Right forelimb (tissue), 1 donor: Measurements from ENCODE around the gene ATN1.
"Not testable (repeated sequence)": the region's sequence is repeated elsewhere in the genome, so short reads cannot be mapped to it uniquely, and the experiment has no call there.

Source experiments
- DNase-seq: peaks from one replicate; pipeline ENCODE4 v3.0.0-alpha.2; 2018

The ATN1 gene, protein sequence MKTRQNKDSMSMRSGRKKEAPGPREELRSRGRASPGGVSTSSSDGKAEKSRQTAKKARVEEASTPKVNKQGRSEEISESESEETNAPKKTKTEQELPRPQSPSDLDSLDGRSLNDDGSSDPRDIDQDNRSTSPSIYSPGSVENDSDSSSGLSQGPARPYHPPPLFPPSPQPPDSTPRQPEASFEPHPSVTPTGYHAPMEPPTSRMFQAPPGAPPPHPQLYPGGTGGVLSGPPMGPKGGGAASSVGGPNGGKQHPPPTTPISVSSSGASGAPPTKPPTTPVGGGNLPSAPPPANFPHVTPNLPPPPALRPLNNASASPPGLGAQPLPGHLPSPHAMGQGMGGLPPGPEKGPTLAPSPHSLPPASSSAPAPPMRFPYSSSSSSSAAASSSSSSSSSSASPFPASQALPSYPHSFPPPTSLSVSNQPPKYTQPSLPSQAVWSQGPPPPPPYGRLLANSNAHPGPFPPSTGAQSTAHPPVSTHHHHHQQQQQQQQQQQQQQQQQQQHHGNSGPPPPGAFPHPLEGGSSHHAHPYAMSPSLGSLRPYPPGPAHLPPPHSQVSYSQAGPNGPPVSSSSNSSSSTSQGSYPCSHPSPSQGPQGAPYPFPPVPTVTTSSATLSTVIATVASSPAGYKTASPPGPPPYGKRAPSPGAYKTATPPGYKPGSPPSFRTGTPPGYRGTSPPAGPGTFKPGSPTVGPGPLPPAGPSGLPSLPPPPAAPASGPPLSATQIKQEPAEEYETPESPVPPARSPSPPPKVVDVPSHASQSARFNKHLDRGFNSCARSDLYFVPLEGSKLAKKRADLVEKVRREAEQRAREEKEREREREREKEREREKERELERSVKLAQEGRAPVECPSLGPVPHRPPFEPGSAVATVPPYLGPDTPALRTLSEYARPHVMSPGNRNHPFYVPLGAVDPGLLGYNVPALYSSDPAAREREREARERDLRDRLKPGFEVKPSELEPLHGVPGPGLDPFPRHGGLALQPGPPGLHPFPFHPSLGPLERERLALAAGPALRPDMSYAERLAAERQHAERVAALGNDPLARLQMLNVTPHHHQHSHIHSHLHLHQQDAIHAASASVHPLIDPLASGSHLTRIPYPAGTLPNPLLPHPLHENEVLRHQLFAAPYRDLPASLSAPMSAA (N-terminal part only)

DNA sequence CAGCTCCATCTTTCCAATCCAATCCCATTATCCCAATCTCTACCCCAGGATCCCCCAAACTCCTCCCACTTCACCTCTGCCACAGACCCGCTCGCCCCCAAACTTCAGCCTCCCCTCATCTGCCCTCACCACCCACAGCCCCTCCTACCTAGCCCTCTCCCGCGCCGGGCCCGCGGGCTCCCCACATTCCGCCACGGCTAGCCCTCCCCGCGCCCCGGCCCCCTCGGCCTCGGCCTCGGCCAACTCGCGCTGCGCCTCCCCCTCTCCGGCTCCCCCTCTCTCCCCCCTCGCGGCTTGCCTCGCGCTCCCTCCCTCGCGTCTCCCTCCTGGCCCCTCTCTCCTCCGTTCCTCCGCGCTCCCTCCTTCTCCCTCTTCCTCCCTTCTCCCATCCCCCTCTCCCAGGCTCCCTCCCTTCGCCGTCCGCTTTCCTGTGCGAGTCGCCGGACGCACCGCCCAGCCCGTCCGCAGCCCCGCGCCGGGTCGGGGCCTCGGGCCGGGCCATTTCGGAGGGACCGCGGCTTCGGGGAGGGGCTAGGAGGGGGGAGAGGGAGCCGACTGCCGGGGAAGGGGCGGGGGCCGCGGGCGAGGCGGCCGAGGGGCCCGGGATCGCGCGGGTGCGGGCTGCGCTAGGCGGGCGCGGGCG lies at the start of gene ATN1:
Gene ATN1, plus strand, starts transcription at position 581 of the 643 bp plus-strand sequence. CDS start 6,043 bp downstream, outside the sequence.
- peak; percentile 90 for DNase-seq

DNA sequence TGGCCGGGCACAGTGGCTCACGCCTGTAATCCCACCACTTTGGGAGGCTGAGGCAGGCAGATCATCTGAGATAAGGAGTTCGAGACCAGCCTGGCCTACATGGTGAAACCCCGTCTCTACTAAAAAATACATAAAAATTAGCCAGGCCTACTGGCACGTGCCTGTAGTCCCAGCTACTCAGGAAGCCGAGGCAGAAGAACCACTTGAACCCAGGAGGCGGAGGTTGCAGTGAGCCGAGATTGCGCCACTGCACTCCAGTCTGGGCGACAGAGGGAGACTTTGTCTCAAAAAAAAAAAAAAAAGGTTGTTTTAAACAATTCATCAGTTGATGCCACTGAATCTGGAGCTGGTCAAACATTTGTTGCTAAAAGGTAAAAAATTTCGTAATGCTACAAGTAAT lies 47.9 kb upstream of the ATN1 start:
- DNase-seq, result not testable (repeated sequence)

DNA sequence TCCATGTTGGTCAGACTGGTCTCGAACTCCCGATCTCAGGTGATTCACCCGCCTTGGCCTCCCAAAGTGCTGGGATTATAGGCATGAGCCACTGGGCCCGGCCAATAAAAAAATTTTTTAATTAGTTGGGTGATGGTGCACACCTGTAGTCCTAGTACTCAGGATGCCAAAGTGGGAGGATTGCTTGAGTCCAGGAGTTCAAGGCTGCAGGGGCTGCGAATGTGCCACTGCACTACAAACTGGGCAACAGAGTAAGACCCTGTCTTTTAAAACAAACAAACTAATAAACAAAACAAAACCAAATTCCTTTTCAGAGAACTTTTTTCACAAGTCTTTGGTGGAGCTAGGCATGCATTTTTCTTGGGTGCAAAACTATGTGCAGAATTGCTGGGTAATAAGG lies 44.5 kb upstream of the ATN1 start:
- no peak for DNase-seq

DNA sequence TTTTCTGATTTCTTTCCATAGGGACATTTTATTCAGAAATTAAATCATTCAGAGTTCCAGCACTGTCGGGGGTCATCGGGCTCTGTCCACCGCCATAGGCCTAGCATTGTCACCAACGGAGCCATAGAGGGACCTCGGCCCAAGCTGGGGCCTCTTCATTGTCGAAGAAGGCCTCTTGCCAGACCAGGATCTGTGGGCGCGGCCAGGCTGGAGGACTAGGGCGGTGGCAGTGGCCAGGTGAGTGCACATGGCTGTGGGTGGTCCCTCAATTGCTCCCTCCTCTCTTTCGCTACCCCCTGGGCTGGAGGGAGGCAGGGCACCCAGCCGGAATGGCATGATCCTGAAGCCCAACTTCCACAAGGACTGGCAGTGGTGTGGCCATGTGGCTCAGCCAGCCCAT lies 44.1 kb upstream of the ATN1 start:
- no peak for DNase-seq

GRCh38 chr12:6884539-6884938 lies 43.2 kb upstream of the ATN1 start:
- no peak for DNase-seq

GRCh38 chr12:6886206-6886999 lies 41.4 kb upstream of the ATN1 start:
- DNase-seq, result not testable (repeated sequence)

- DNase-seq, result no peak
Measured at GRCh38 chr12:6887460-6887859, 40.3 kb upstream of the ATN1 start.

DNA sequence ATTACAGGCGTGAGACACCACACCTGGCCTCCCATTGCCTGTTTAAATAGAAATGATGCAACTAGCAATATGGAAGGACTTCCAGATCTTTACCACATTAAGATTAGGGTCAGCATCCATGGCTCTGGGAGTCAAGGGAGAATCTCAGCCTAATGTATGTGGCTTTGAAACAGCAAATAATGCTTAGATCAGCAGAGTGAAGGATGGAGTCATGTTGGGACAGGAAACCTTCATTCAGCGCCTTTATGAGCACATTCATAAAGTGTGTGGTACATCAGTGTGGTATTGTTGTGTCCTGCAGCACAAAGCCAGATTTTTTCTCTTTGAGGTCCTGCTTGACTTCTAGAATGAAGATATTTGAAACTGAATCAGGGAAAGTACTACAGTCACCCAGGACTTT lies 39.4 kb upstream of the ATN1 start:
- DNase-seq, result no peak

DNA sequence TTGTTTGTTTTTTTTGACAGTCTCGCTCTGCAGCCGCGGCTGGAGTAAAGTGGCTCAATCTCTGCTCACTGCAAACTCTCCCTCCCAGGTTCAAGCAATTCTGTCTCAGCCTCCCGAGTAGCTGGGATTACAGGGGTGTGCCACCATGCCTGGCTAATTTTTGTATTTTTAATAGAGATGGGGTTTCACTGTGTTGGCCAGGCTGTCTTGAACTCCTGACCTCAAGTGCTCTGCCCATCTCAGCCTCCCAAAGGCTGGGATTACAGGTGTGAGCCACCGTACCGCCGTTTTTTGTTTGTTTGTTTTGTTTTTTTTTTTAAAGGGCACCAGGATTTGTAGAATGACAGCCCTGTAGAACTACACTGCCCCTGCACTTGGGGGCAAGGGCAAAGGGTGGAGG lies 39.0 kb upstream of the ATN1 start:
- DNase-seq, result not testable (repeated sequence)

GRCh38 chr12:6889775-6890573 lies 37.8 kb upstream of the ATN1 start:
- DNase-seq, result not testable (repeated sequence)

DNA sequence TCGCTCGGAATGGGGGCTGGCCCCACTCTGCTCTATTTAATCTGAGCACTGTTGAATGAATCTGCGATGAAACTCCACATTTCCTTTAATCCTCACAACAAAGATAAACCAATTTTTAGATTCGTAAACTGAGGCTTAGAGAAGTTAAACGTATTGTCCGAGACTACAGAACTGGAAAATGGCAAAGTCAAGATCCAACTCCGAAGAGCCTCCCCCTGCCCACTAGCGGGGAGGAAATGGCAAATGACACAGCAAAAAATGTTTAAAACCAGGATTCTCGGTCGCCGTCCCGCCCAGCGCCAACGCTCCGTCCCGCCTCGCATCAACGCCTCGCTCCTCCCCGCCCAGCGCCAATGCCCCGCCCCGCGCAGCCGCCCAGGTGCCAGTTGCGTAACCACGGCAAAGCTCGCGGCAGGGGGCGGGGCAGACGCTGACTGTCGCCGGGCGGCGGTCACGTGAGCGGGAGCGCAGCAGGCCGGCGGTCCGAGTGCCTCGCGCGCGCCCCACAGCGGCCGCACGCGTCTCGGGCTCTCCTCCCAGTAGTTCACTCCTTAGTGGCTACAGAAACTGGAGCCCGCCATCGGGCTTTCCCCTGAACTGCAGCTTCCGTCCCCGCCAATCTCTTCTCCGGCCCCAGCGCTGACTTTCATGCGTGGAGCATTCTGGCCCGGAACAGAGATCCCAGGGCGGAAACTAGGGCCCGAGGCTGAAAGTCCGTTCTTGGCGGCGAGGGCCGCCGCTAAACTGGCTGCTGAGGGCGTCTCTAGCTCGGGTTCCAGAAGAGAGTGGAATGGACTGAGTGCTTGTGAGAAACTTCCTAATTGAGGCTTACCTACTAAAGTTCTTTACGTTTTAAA lies 36.7 kb upstream of the ATN1 start:
- DNase-seq, result peak; percentile 99

- no peak for DNase-seq
Measured at GRCh38 chr12:6891646-6892001, 36.1 kb upstream of the ATN1 start.

- not testable (repeated sequence) for DNase-seq
Measured at GRCh38 chr12:6892683-6893082, 35.1 kb upstream of the ATN1 start.

GRCh38 chr12:6894321-6894720 lies 33.4 kb upstream of the ATN1 start:
- DNase-seq, result no peak

GRCh38 chr12:6896846-6897435 lies 30.8 kb upstream of the ATN1 start:
- DNase-seq, result no peak

- DNase-seq, result no peak
Measured at GRCh38 chr12:6899427-6899826, 28.3 kb upstream of the ATN1 start.

GRCh38 chr12:6899837-6900519 lies 27.8 kb upstream of the ATN1 start:
- DNase-seq, result no peak

DNA sequence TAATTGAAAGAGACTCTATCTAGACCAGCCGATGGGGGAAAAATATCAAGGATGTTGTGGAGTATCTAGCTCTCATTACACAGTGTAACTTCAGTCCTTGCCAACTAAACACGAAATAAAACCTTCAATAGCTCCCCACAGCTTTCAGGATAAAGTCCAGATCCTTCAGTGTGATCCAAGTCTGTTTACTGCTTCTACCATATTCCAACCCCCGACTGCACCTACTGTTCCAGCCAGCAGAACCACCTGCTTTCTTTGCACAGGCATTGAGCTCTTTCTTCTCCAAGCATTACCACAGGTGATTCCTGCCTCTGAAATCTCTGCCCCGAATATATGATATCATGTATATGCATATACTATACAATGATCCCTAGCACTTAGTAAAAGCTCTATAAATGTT lies 25.3 kb upstream of the ATN1 start:
- no peak for DNase-seq

DNA sequence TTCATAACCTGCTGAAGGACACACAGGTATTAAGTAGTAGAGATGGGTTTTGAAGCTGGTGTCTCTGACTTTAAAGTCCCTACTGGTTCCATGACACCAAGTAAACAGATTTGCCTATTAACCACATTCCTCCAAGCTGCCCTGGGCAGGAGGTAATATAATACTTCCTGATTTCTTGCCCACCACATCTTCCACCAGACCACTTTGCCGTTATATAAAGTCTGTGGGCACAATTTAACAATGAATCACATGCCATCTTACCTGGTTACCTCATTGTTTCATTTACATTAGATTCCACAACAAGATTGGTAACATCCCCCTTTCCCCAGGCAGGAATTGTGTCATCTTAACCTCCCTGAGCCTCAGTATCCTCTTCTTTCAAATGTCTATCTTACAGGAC lies 24.0 kb upstream of the ATN1 start:
- no peak for DNase-seq
